HG03097 (cell line): ENCODE results near the gene HHATL.

Source experiments
- ATAC-seq: cut with Tn5 transposase; IDR thresholded peaks from one replicate; pipeline ENCODE4 v1.9.1; 2021; ENCODE audit not compliant: unreplicated experiment, low FRiP score

The HHATL gene

GRCh38 chr3:42656680-42657610, 45.7 kb downstream of the HHATL start:
- ATAC-seq = no peak

- no peak for ATAC-seq
Observed at GRCh38 chr3:42655980-42656679, 46.5 kb downstream of the HHATL start.

GRCh38 chr3:42655331-42655888, 47.2 kb downstream of the HHATL start:
- ATAC-seq = no peak

GRCh38 chr3:42654331-42655201, 48.0 kb downstream of the HHATL start:
- ATAC-seq = no peak

- no peak for ATAC-seq
Observed at GRCh38 chr3:42653560-42654330, 48.9 kb downstream of the HHATL start, which contains the start of gene ZBTB47. Gene ZBTB47, plus strand, starts transcription at chr3:42653697. Its CDS starts 4,659 bp downstream, at chr3:42658356.

- no peak for ATAC-seq
Observed at GRCh38 chr3:42653303-42653559, 49.4 kb downstream of the HHATL start.

GRCh38 chr3:42652611-42653302, 49.8 kb downstream of the HHATL start:
- peak; percentile 70 for ATAC-seq

GRCh38 chr3:42652251-42652610, 50.4 kb downstream of the HHATL start:
- peak; percentile 30 for ATAC-seq

GRCh38 chr3:42651248-42652091, 51.1 kb downstream of the HHATL start:
- no peak for ATAC-seq

- ATAC-seq = no peak
Observed at GRCh38 chr3:42649783-42650182, 52.8 kb downstream of the HHATL start.

GRCh38 chr3:42649006-42649405, 53.6 kb downstream of the HHATL start:
- ATAC-seq = no peak

GRCh38 chr3:42647821-42648459, 54.7 kb downstream of the HHATL start:
- no peak for ATAC-seq
